Stimulated activated CD8-positive, alpha-beta memory T cell treated with anti-CD3 and anti-CD28 coated beads, Interleukin-15, amount 100 ng/mL, for 24 hours (primary cell): ENCODE data around the gene SCP2.

ENCODE experiments used
- DNase-seq: peaks from one replicate; pipeline ENCODE4 v3.0.0-alpha.2; 2020; ENCODE audit warnings: low read depth

SCP2 gene

GRCh38 chr1:53082826-53083455, 155.9 kb downstream of the SCP2 start:
- DNase-seq: no peak

GRCh38 chr1:53083636-53084588, 156.8 kb downstream of the SCP2 start:
- no peak for DNase-seq

GRCh38 chr1:53084589-53084971, 157.5 kb downstream of the SCP2 start:
- no peak for DNase-seq

- DNase-seq: no peak
Observed at GRCh38 chr1:53085405-53085804, 158.3 kb downstream of the SCP2 start.

- DNase-seq: no peak
Observed at GRCh38 chr1:53086491-53087070, 159.5 kb downstream of the SCP2 start.

GRCh38 chr1:53087332-53088285, 160.5 kb downstream of the SCP2 start:
- no peak for DNase-seq

- DNase-seq: no peak
Observed at GRCh38 chr1:53088616-53089300, 161.7 kb downstream of the SCP2 start.

- DNase-seq: no peak
Observed at GRCh38 chr1:53089478-53090226, 162.6 kb downstream of the SCP2 start.

- no peak for DNase-seq
Observed at GRCh38 chr1:53090227-53091147, 163.4 kb downstream of the SCP2 start.

GRCh38 chr1:53091841-53092645, 165.0 kb downstream of the SCP2 start:
- DNase-seq: no peak

- DNase-seq: no peak
Observed at GRCh38 chr1:53092659-53093450, 165.8 kb downstream of the SCP2 start.

GRCh38 chr1:53093451-53093754, 166.3 kb downstream of the SCP2 start:
- no peak for DNase-seq

GRCh38 chr1:53093778-53094532, 166.9 kb downstream of the SCP2 start:
- DNase-seq: no peak

GRCh38 chr1:53094533-53094919, 167.4 kb downstream of the SCP2 start:
- DNase-seq: no peak
